Brain microvascular endothelial cell (primary cell): ENCODE results near the gene ADRA2A.

Experiments used
- DNase-seq: peaks from one replicate; pipeline ENCODE4 v3.0.0-alpha.2; 2020
- H3K27ac ChIP-seq: fragments of 250-450 bp; sonication (Bioruptor Pico); 2 replicates; pipeline ENCODE4 v1.5.1; 2020; ENCODE audit warnings: mild to moderate bottlenecking, moderate library complexity
- H3K27me3 ChIP-seq: fragments of 250-450 bp; sonication (Bioruptor Pico); replicated peaks from 2 replicates; pipeline ENCODE4 v1.5.1; 2020; ENCODE audit warnings: mild to moderate bottlenecking
- H3K36me3 ChIP-seq: fragments of 250-450 bp; sonication (Bioruptor Pico); replicated peaks from 2 replicates; pipeline ENCODE4 v1.5.1; 2020; ENCODE audit warnings: mild to moderate bottlenecking
- H3K4me3 ChIP-seq: 2 replicates; pipeline ENCODE4 v1.5.1; 2011; ENCODE audit warnings: low read depth, mild to moderate bottlenecking, control low read depth, low read length, moderate library complexity
- CTCF ChIP-seq: IDR thresholded peaks from 2 replicates; pipeline ENCODE4 v1.5.1; 2011; ENCODE audit warnings: low read depth, mild to moderate bottlenecking, moderate library complexity, low read length, control low read depth, inconsistent platforms; ENCODE audit errors: missing control alignments
- in situ Hi-C: cut with HindIII; loops from 2 replicates; pipeline ENCODE4 v1.10.0; 2017; ENCODE audit warnings: low sequenced_read_pairs, low pct_ligation_motif_present

The ADRA2A gene

GRCh38 chr10:111108441-111108840 is 31.6 kb downstream of the ADRA2A start:
- no peak for DNase-seq
- no peaks in the 10 kb centered on the region for H3K27me3 ChIP-seq
- H3K4me3 ChIP-seq: no peak overlapping the region
- H3K36me3 ChIP-seq: no peaks in the 10 kb centered on the region
- in situ Hi-C loops: no loop called here
- H3K27ac ChIP-seq: no peak overlapping the region
- no peak for TF ChIP-seq CTCF

GRCh38 chr10:111109501-111110242 is 32.8 kb downstream of the ADRA2A start:
- H3K27ac ChIP-seq: no peak overlapping the region
- H3K27me3 ChIP-seq: no peaks in the 10 kb centered on the region
- TF ChIP-seq CTCF: no peak
- no peak for DNase-seq
- no peaks in the 10 kb centered on the region for H3K36me3 ChIP-seq
- in situ Hi-C loops: no loop called here
- H3K4me3 ChIP-seq: no peak overlapping the region

- no peak for TF ChIP-seq CTCF
- in situ Hi-C loops: no loop called here
- Histone ChIP-seq H3K36me3 (no peaks in the 10 kb centered on the region), H3K4me3 (no peak overlapping the region), H3K27ac (no peak overlapping the region), H3K27me3 (no peaks in the 10 kb centered on the region)
- no peak for DNase-seq
These were observed 33.9 kb downstream of the ADRA2A start for GRCh38 chr10:111110771-111111170.

- DNase-seq: no peak
- in situ Hi-C loops: no loop called here
- Histone ChIP-seq H3K27me3 (no peaks in the 10 kb centered on the region), H3K27ac (no peak overlapping the region), H3K36me3 (no peaks in the 10 kb centered on the region), H3K4me3 (no peak overlapping the region)
- no peak for TF ChIP-seq CTCF
These were observed 35.5 kb downstream of the ADRA2A start for GRCh38 chr10:111112333-111112732.

- H3K27ac ChIP-seq: no peak overlapping the region
- H3K27me3 ChIP-seq: no peaks in the 10 kb centered on the region
- in situ Hi-C loops: no loop called here
- H3K4me3 ChIP-seq: no peak overlapping the region
- TF ChIP-seq CTCF: no peak
- H3K36me3 ChIP-seq: no peaks in the 10 kb centered on the region
- no peak for DNase-seq
These were observed 36.6 kb downstream of the ADRA2A start for GRCh38 chr10:111113238-111113960.
